AG09319 (cell line): ENCODE data around the gene KSR1.

Source experiments
- DNase-seq: peaks from one replicate; pipeline ENCODE4 v3.0.0-alpha.2; 2010; ENCODE audit warnings: low read depth; ENCODE audit errors: extremely low read depth
- CTCF ChIP-seq: IDR thresholded peaks from 2 replicates; pipeline ENCODE4 v1.5.1; 2011; ENCODE audit warnings: low read depth, mild to moderate bottlenecking, inconsistent platforms, low read length, moderate library complexity

KSR1 gene

GRCh38 chr17:27575096-27575911 is 119.1 kb downstream of the KSR1 start:
- TF ChIP-seq CTCF = no peak
- no peak for DNase-seq

- DNase-seq = no peak
- no peak for TF ChIP-seq CTCF
Observed at GRCh38 chr17:27575912-27576252, 119.6 kb downstream of the KSR1 start.

- TF ChIP-seq CTCF = no peak
- DNase-seq = no peak
Observed at GRCh38 chr17:27576477-27577083, 120.3 kb downstream of the KSR1 start.

GRCh38 chr17:27577121-27577761 is 121.0 kb downstream of the KSR1 start:
- no peak for DNase-seq
- TF ChIP-seq CTCF = no peak

GRCh38 chr17:27577884-27578717 is 121.9 kb downstream of the KSR1 start:
- TF ChIP-seq CTCF = no peak
- DNase-seq = no peak

- no peak for DNase-seq
Observed at GRCh38 chr17:27578718-27579085, 122.5 kb downstream of the KSR1 start.

More at GRCh38 chr17:27578718-27579085, 122.5 kb downstream of the KSR1 start:
- no peak for TF ChIP-seq CTCF
